Erythroblast (primary cell): ENCODE data around the gene ZSCAN25.
A peak's percentile ranks its signal among the peaks of the same experiment; 100 is the strongest.

Source experiments
- GATA1 ChIP-seq: IDR thresholded peaks from 2 replicates; pipeline ENCODE4 v1.6.1; 2011; ENCODE audit warnings: low read depth, mild to moderate bottlenecking, control low read depth, low read length, moderate library complexity
- POLR2A ChIP-seq: IDR thresholded peaks from 2 replicates; pipeline ENCODE4 v1.6.1; 2011; ENCODE audit warnings: mild to moderate bottlenecking, low read length

- TF ChIP-seq POLR2A (peak; percentile 82), GATA1 (no peak)
Observed at GRCh38 chr7:99616359-99617191, at the start of gene ZSCAN25.
